ENCODE results near the gene LIPE.

The LIPE gene

DNA sequence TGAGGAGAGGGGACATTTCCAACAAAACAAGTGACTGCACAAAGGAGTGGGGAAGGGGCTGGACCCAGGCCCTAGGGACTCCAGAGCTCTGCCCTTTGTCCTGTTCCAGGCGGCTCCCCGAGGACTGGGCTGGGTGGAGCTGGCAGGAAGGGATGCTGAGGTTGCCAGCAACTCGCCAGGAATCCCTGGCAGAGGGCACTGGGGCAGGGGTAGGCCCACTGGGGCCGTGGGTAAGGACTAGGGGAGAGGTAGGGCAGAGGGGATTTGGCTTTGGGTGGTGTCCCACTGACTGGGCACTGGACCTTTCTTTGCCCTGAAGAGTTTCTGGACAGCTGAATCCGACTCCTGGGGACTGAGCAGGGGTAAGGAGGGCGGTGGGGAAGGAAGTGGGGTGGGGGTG is 7.9 kb downstream of the LIPE start:
- Histone ChIP-seq H3K4me3 (ENCODE audit: low read length) (no peak overlapping the region), H3K9me3 (ENCODE audit: control insufficient read depth, insufficient read depth, low read length) (no peaks in the 10 kb centered on the region), H3K27ac (ENCODE audit: low read length) (no peak overlapping the region), H3K27me3 (ENCODE audit: control insufficient read depth, insufficient read depth, low read length) (no peaks in the 10 kb centered on the region; the same call in 1 of the 2 replicates), H3K36me3 (ENCODE audit: control insufficient read depth, insufficient read depth, low read length) (no peaks in the 10 kb centered on the region), H3K4me1 (ENCODE audit: control insufficient read depth, insufficient read depth, low read length) (peaks cover 1% of the 10 kb centered on the region)
- no CpG with 5 or more reads among the region's 6 CpGs for whole genome bisulfite sequencing (ENCODE audit: insufficient coverage, insufficient read length)
- no peak for DNase-seq (ENCODE audit: low read depth, low spot score)

- no peaks in the 10 kb centered on the region for H3K9me3 ChIP-seq (ENCODE audit: control insufficient read depth, insufficient read depth, low read length)
- no peak for DNase-seq (ENCODE audit: low read depth, low spot score)
- H3K4me3 ChIP-seq (ENCODE audit: low read length), result no peak overlapping the region
- no peaks in the 10 kb centered on the region for H3K36me3 ChIP-seq (ENCODE audit: control insufficient read depth, insufficient read depth, low read length)
- no peaks in the 10 kb centered on the region; the same call in 1 of the 2 replicates for H3K4me1 ChIP-seq (ENCODE audit: control insufficient read depth, insufficient read depth, low read length)
- no CpG with 5 or more reads among the region's 4 CpGs for WGBS (ENCODE audit: insufficient coverage, insufficient read length)
- 0 out of 2 replicates have a peak, but pooled peaks cover 1% of the 10 kb centered on the region for H3K27me3 ChIP-seq (ENCODE audit: control insufficient read depth, insufficient read depth, low read length)
- no peak overlapping the region for H3K27ac ChIP-seq (ENCODE audit: low read length)
These were observed 14.5 kb downstream of the LIPE start for GRCh38 chr19:42412661-42413076.

GRCh38 chr19:42412227-42412626 is 15.0 kb downstream of the LIPE start:
- Histone ChIP-seq H3K4me1 (ENCODE audit: control insufficient read depth, insufficient read depth, low read length) (no peaks in the 10 kb centered on the region; the same call in 1 of the 2 replicates), H3K36me3 (ENCODE audit: control insufficient read depth, insufficient read depth, low read length) (no peaks in the 10 kb centered on the region), H3K4me3 (ENCODE audit: low read length) (no peak overlapping the region), H3K27ac (ENCODE audit: low read length) (no peak overlapping the region), H3K9me3 (ENCODE audit: control insufficient read depth, insufficient read depth, low read length) (no peaks in the 10 kb centered on the region), H3K27me3 (ENCODE audit: control insufficient read depth, insufficient read depth, low read length) (0 out of 2 replicates have a peak, but pooled peaks cover 1% of the 10 kb centered on the region)
- no peak for DNase-seq (ENCODE audit: low read depth, low spot score)
- no CpG with 5 or more reads among the region's 7 CpGs for WGBS (ENCODE audit: insufficient coverage, insufficient read length)

DNA sequence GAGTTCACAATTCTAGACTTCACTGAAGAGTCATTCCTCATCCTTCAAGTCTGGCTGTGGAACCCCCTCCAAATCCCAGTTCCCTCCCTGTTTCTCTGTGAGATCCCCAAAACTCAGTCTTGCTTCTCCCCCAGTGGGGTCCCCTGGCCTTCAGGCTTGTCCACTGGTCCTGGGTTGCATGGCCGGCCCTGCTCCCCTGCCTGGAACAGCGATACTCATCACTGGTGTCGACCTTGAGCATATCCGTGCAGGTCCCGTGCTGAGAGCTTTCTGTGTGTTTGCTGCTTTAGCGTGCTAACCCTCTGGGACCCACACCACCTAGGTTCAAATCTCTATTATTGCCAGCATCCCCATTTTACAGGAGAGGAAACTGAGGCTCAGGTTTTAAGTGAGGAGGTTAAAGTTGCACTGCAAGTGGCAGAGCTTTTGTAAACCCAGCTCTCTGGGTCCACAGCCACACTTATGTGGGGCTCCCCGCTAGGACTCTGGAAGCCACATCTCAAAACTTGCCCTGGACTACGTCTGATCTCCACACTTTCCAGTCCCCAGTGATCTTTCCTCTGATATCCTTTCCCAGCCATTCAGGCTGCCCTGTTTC is 15.5 kb downstream of the LIPE start:
- no peaks in the 10 kb centered on the region for H3K9me3 ChIP-seq (ENCODE audit: control insufficient read depth, insufficient read depth, low read length)
- H3K4me3 ChIP-seq (ENCODE audit: low read length), result no peak overlapping the region
- no CpG with 5 or more reads among the region's 8 CpGs for WGBS (ENCODE audit: insufficient coverage, insufficient read length)
- no peaks in the 10 kb centered on the region for H3K36me3 ChIP-seq (ENCODE audit: control insufficient read depth, insufficient read depth, low read length)
- DNase-seq (ENCODE audit: low read depth, low spot score), result no peak
- H3K4me1 ChIP-seq (ENCODE audit: control insufficient read depth, insufficient read depth, low read length), result no peaks in the 10 kb centered on the region; the same call in 1 of the 2 replicates
- no peak overlapping the region for H3K27ac ChIP-seq (ENCODE audit: low read length)
- H3K27me3 ChIP-seq (ENCODE audit: control insufficient read depth, insufficient read depth, low read length), result 0 out of 2 replicates have a peak, but pooled peaks cover 1% of the 10 kb centered on the region

DNA sequence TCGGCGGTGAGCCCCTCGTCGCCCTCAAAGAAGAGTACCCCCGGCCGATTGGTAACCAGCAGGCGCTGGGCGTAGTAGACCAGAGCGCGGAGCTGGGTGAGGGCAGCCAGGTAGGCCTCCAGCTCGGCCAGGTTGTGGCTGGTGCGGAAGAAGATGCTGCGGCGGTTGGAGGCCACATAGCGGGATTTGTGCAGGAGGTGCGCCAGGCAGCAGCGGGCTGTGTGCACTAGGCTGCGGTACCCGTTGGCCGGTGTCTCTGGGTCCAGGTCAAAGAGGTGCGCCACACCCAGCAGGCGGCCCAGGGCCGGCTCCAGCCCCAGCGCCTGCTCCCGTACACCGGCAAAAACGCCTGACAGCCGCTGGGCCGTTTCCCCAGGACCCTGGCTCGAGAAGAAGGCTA is 16.8 kb downstream of the LIPE start:
- H3K36me3 ChIP-seq (ENCODE audit: control insufficient read depth, insufficient read depth, low read length), result no peaks in the 10 kb centered on the region
- no CpG with 5 or more reads among the region's 30 CpGs for WGBS (ENCODE audit: insufficient coverage, insufficient read length)

GRCh38 chr19:42409477-42409876 is 17.7 kb downstream of the LIPE start:
- Histone ChIP-seq H3K9me3 (ENCODE audit: control insufficient read depth, insufficient read depth, low read length) (no peaks in the 10 kb centered on the region), H3K36me3 (ENCODE audit: control insufficient read depth, insufficient read depth, low read length) (0 out of 2 replicates have a peak, but pooled peaks cover 2% of the 10 kb centered on the region), H3K27ac (ENCODE audit: low read length) (no peak overlapping the region), H3K27me3 (ENCODE audit: control insufficient read depth, insufficient read depth, low read length) (0 out of 2 replicates have a peak, but pooled peaks cover 1% of the 10 kb centered on the region), H3K4me3 (ENCODE audit: low read length) (no peak overlapping the region), H3K4me1 (ENCODE audit: control insufficient read depth, insufficient read depth, low read length) (no peaks in the 10 kb centered on the region; the same call in 1 of the 2 replicates)
- no peak for DNase-seq (ENCODE audit: low read depth, low spot score)
- WGBS (ENCODE audit: insufficient coverage, insufficient read length), result no CpG with 5 or more reads among the region's 6 CpGs

More for the DNA sequence above, 16.8 kb downstream of the LIPE start:
- 0 out of 2 replicates have a peak, but pooled peaks cover 1% of the 10 kb centered on the region for H3K27me3 ChIP-seq (ENCODE audit: control insufficient read depth, insufficient read depth, low read length)
- H3K4me1 ChIP-seq (ENCODE audit: control insufficient read depth, insufficient read depth, low read length), result no peaks in the 10 kb centered on the region; the same call in 1 of the 2 replicates
- H3K9me3 ChIP-seq (ENCODE audit: control insufficient read depth, insufficient read depth, low read length), result no peaks in the 10 kb centered on the region
- no peak overlapping the region for H3K27ac ChIP-seq (ENCODE audit: low read length)
- no peak for DNase-seq (ENCODE audit: low read depth, low spot score)
- no peak overlapping the region for H3K4me3 ChIP-seq (ENCODE audit: low read length)

DNA sequence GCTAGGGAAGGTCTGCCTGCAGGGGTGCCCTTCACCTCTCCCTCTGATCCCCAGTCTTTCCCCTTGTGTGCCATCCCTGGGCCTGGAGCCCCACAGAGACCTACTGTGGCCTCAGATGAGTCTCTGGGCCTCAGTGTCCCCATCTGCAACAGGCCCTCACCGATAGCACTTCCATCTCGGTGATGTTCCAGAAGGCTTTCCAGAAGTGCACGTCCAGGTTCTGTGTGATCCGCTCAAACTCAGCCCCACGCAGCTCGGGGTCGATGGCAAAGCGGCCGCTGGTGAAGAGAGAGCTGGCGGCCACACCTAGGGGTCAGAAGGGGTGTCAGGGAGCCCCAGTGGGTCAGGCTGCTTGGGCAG is 19.4 kb downstream of the LIPE start:
- DNase-seq (ENCODE audit: low read depth, low spot score), result no peak

GRCh38 chr19:42407085-42407815 is 19.9 kb downstream of the LIPE start:
- WGBS (ENCODE audit: insufficient coverage, insufficient read length), result no CpG with 5 or more reads among the region's 30 CpGs
- Histone ChIP-seq H3K36me3 (ENCODE audit: control insufficient read depth, insufficient read depth, low read length) (0 out of 2 replicates have a peak, but pooled peaks cover 2% of the 10 kb centered on the region), H3K4me1 (ENCODE audit: control insufficient read depth, insufficient read depth, low read length) (peaks cover 1% of the 10 kb centered on the region; the same call in 1 of the 2 replicates), H3K4me3 (ENCODE audit: low read length) (no peak overlapping the region), H3K27ac (ENCODE audit: low read length) (no peak overlapping the region), H3K9me3 (ENCODE audit: control insufficient read depth, insufficient read depth, low read length) (no peaks in the 10 kb centered on the region), H3K27me3 (ENCODE audit: control insufficient read depth, insufficient read depth, low read length) (no peaks in the 10 kb centered on the region)
- no peak for DNase-seq (ENCODE audit: low read depth, low spot score)

More for the DNA sequence above, 19.4 kb downstream of the LIPE start:
- WGBS (ENCODE audit: insufficient coverage, insufficient read length), result no CpG with 5 or more reads among the region's 10 CpGs
- Histone ChIP-seq H3K27ac (ENCODE audit: low read length) (no peak overlapping the region), H3K9me3 (ENCODE audit: control insufficient read depth, insufficient read depth, low read length) (no peaks in the 10 kb centered on the region), H3K27me3 (ENCODE audit: control insufficient read depth, insufficient read depth, low read length) (no peaks in the 10 kb centered on the region), H3K4me1 (ENCODE audit: control insufficient read depth, insufficient read depth, low read length) (no peaks in the 10 kb centered on the region; the same call in 1 of the 2 replicates), H3K4me3 (ENCODE audit: low read length) (no peak overlapping the region), H3K36me3 (ENCODE audit: control insufficient read depth, insufficient read depth, low read length) (0 out of 2 replicates have a peak, but pooled peaks cover 2% of the 10 kb centered on the region)

DNA sequence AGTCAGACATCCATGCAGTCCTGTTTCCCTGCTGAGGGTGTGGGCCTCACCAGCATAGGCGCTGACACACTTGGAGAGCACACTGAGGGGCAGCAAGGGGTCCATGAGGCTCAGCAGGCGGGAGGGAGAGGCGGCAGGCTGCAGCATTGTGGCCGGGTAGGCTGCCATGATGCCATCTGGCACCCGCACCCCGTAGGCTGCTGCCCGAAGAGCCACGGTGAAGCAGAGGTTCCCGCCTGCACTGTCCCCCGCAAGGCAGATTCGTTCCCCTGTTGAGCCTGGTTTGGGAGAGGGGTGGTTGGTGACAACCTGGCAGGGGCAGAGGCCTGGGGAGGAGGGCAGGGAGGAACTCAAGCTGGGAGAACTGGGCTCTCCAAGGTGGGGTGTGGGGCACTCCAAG is 21.1 kb downstream of the LIPE start:
- H3K4me1 ChIP-seq (ENCODE audit: control insufficient read depth, insufficient read depth, low read length), result peaks cover 1% of the 10 kb centered on the region; the same call in 1 of the 2 replicates
- H3K9me3 ChIP-seq (ENCODE audit: control insufficient read depth, insufficient read depth, low read length), result no peaks in the 10 kb centered on the region
- H3K27me3 ChIP-seq (ENCODE audit: control insufficient read depth, insufficient read depth, low read length), result no peaks in the 10 kb centered on the region
- DNase-seq (ENCODE audit: low read depth, low spot score), result no peak
- H3K27ac ChIP-seq (ENCODE audit: low read length), result no peak overlapping the region
- WGBS (ENCODE audit: insufficient coverage, insufficient read length), result no CpG with 5 or more reads among the region's 11 CpGs
- H3K36me3 ChIP-seq (ENCODE audit: control insufficient read depth, insufficient read depth, low read length), result 0 out of 2 replicates have a peak, but pooled peaks cover 2% of the 10 kb centered on the region
- no peak overlapping the region for H3K4me3 ChIP-seq (ENCODE audit: low read length)

- no peak overlapping the region for H3K27ac ChIP-seq (ENCODE audit: low read length)
- no CpG with 5 or more reads among the region's 10 CpGs for WGBS (ENCODE audit: insufficient coverage, insufficient read length)
- H3K27me3 ChIP-seq (ENCODE audit: control insufficient read depth, insufficient read depth, low read length), result no peaks in the 10 kb centered on the region
- H3K9me3 ChIP-seq (ENCODE audit: control insufficient read depth, insufficient read depth, low read length), result no peaks in the 10 kb centered on the region
- no peak overlapping the region for H3K4me3 ChIP-seq (ENCODE audit: low read length)
- H3K36me3 ChIP-seq (ENCODE audit: control insufficient read depth, insufficient read depth, low read length), result 0 out of 2 replicates have a peak, but pooled peaks cover 2% of the 10 kb centered on the region
- no peak for DNase-seq (ENCODE audit: low read depth, low spot score)
- peaks cover 1% of the 10 kb centered on the region; the same call in 1 of the 2 replicates for H3K4me1 ChIP-seq (ENCODE audit: control insufficient read depth, insufficient read depth, low read length)
These were observed 23.6 kb downstream of the LIPE start for GRCh38 chr19:42403586-42403985.

Data from iPS DF 6.9 (cell line).